Measurements from ENCODE around the gene CAMK2G. TPM values are rescaled to one million over a fixed set of nuclear protein-coding genes. Genes with fewer than 3 reads are reported as not detected.

The CAMK2G gene
- total RNA-seq, 2 donors from 2014 or later: 78.8 to 149 TPM

GRCh38 chr10:73859784-73860491, 14.4 kb downstream of the CAMK2G start:
- H3K4me1 ChIP-seq (ENCODE audit: control insufficient read depth in 1 of 2, low read depth in 2 of 2): peaks cover 46 to 99% of the 10 kb centered on the region in 2 donors
- no peaks in the 10 kb centered on the region for H3K9me3 ChIP-seq
- ATAC-seq (ENCODE audit: insufficient number of reproducible peaks, low FRiP score, low read depth) (no peak), DNase-seq (ENCODE audit: low spot score) (no peak)
- no peaks in the 10 kb centered on the region for H3K27me3 ChIP-seq (replicated peaks; ENCODE audit: insufficient read depth)
- H3K4me3 ChIP-seq: peak overlapping the region; percentile 29
- peaks cover 11% of the 10 kb centered on the region for H3K36me3 ChIP-seq
- peak overlapping the region; percentile 76 to 90 for H3K27ac ChIP-seq
- TF ChIP-seq CTCF (IDR thresholded peaks at IDR 0.05): no peak

GRCh38 chr10:73859428-73859783, 14.9 kb downstream of the CAMK2G start:
- peaks cover 11% of the 10 kb centered on the region for H3K36me3 ChIP-seq
- H3K27ac ChIP-seq: peak overlapping the region; percentile 76 to 90
- H3K9me3 ChIP-seq: no peaks in the 10 kb centered on the region
- DNase-seq (ENCODE audit: low spot score) (no peak), ATAC-seq (ENCODE audit: insufficient number of reproducible peaks, low FRiP score, low read depth) (no peak)
- peak overlapping the region; percentile 29 for H3K4me3 ChIP-seq
- no peak for TF ChIP-seq CTCF (IDR thresholded peaks at IDR 0.05)
- peaks cover 45 to 99% of the 10 kb centered on the region in 2 donors for H3K4me1 ChIP-seq (ENCODE audit: control insufficient read depth in 1 of 2, low read depth in 2 of 2)
- no peaks in the 10 kb centered on the region for H3K27me3 ChIP-seq (replicated peaks; ENCODE audit: insufficient read depth)

- H3K27ac ChIP-seq: peak overlapping the region; percentile 82 to 90
- H3K9me3 ChIP-seq: no peaks in the 10 kb centered on the region
- peaks cover 45 to 99% of the 10 kb centered on the region in 2 donors for H3K4me1 ChIP-seq (ENCODE audit: control insufficient read depth in 1 of 2, low read depth in 2 of 2)
- H3K36me3 ChIP-seq: peaks cover 14% of the 10 kb centered on the region
- peak overlapping the region; percentile 29 for H3K4me3 ChIP-seq
- ATAC-seq (ENCODE audit: insufficient number of reproducible peaks, low FRiP score, low read depth): no peak
- TF ChIP-seq CTCF (IDR thresholded peaks at IDR 0.05): no peak
- H3K27me3 ChIP-seq (replicated peaks; ENCODE audit: insufficient read depth): no peaks in the 10 kb centered on the region
- DNase-seq (ENCODE audit: low spot score): no peak
Observed at GRCh38 chr10:73858750-73859427, 15.5 kb downstream of the CAMK2G start.

DNA sequence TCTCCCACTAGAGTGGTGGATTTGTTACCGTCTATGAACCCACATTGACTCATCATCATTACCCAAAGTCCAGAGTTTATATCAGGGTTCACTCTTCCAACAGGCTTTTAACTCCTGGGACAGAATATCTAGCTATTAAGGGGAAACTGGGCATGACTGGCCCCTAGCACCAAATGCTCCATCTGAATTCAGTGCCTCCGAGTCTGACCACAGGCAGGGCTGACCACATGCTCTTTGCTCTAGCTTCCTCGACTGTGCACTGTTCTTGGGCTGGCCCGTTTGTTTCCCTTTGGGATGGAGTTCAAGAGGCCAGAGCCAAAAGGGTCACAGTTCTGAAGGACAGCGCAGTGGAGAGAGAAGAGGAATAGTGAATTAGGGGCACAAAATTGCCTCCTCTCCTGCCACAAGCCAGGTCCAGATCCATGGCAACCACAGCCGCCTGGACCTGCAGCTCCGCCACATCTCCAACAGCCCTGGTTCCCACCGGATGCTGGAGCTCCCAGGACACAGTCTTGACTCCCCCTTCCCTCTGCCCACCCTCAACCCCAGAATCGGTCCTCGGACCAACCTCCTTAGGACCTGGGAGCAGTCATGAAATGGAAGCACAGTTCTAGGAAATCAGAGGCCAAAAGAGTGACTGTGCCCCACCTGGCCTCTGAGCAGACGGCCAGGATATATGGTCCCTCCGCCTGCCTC, 16.2 kb downstream of the CAMK2G start:
- ATAC-seq (ENCODE audit: insufficient number of reproducible peaks, low FRiP score, low read depth): no peak
- Histone ChIP-seq H3K36me3 (peaks cover 17% of the 10 kb centered on the region), H3K27ac (peak overlapping the region; percentile 82 to 90)

More for the DNA sequence above, 16.2 kb downstream of the CAMK2G start:
- H3K9me3 ChIP-seq: no peaks in the 10 kb centered on the region
- no peak for TF ChIP-seq CTCF (IDR thresholded peaks at IDR 0.05)
- peaks cover 45 to 99% of the 10 kb centered on the region in 2 donors for H3K4me1 ChIP-seq (ENCODE audit: control insufficient read depth in 1 of 2, low read depth in 2 of 2)
- no peaks in the 10 kb centered on the region for H3K27me3 ChIP-seq (replicated peaks; ENCODE audit: insufficient read depth)
- no peak overlapping the region for H3K4me3 ChIP-seq
- DNase-seq (ENCODE audit: low spot score): no peak
